Activated CD8-positive, alpha-beta memory T cell treated with anti-CD3 and anti-CD28 coated beads for 1 hour (primary cell): ENCODE measurements around the gene RBM38.

ENCODE experiments used
- DNase-seq, 2 donors: peaks; one replicate each; pipeline ENCODE4 v3.0.0-alpha.2; 2020; ENCODE audit warnings: low read depth in 1 of 2; ENCODE audit errors: extremely low read depth in 1 of 2

Gene RBM38

GRCh38 chr20:57449398-57450354 is 58.5 kb downstream of the RBM38 start:
- DNase-seq: no peak

- no peak for DNase-seq
Observed at GRCh38 chr20:57450419-57450818, 59.2 kb downstream of the RBM38 start.

- DNase-seq: no peak
Observed at GRCh38 chr20:57450931-57451330, 59.7 kb downstream of the RBM38 start.

DNA sequence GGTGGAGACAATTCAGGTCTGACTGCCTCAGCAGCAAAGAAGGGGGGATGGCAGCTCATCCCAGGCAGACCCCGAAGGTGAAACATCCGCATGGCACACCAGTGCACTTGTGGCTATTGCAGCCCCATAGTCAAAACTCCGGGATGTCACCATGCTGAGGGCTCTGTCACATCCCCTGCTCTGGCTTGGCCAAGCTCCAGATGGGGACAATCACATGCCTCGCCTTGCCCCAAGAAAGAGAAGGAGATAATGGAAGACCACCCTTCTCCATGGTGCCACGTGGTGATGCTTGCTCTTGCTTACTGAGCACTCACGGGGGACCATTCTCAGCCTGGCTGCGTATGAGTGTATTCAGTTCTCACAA is 60.2 kb downstream of the RBM38 start:
- no peak for DNase-seq

GRCh38 chr20:57451795-57452661 is 60.8 kb downstream of the RBM38 start:
- DNase-seq: no peak

GRCh38 chr20:57455386-57455785 is 64.2 kb downstream of the RBM38 start:
- no peak for DNase-seq

GRCh38 chr20:57456116-57456515 is 64.9 kb downstream of the RBM38 start:
- DNase-seq: no peak

GRCh38 chr20:57457243-57458095 is 66.3 kb downstream of the RBM38 start:
- no peak for DNase-seq

- no peak for DNase-seq
Observed at GRCh38 chr20:57458400-57459160, 67.4 kb downstream of the RBM38 start.
